Measurements from ENCODE around the gene RAD51B.
"Not testable (repeated sequence)": the region's sequence is repeated elsewhere in the genome, so short reads cannot be mapped to it uniquely, and the experiment has no call there.

Gene RAD51B

DNA sequence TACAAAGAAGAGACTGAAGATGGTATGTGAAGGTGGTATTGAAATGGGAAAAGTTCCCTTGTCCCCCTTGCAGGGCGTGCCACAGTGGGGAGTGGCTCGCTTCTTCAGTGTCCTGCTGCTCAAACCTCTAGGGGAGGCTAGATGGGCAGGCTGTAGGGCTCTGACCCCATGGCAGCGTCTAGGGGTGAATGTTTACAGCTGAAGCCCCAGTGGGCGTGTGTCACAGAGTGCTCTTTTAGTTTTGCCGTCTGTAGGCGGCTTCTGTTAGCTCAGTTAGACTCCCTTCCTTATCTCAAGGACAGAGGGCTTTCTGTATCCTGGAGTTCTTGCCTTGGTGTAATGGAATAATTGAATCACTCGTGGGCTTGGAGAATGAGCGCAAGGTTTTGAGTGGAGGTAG lies 266.2 kb downstream of the RAD51B start:
- DNase-seq: no peak

- DNase-seq: no peak
These were observed 268.9 kb downstream of the RAD51B start for GRCh38 chr14:68088451-68088854.

DNA sequence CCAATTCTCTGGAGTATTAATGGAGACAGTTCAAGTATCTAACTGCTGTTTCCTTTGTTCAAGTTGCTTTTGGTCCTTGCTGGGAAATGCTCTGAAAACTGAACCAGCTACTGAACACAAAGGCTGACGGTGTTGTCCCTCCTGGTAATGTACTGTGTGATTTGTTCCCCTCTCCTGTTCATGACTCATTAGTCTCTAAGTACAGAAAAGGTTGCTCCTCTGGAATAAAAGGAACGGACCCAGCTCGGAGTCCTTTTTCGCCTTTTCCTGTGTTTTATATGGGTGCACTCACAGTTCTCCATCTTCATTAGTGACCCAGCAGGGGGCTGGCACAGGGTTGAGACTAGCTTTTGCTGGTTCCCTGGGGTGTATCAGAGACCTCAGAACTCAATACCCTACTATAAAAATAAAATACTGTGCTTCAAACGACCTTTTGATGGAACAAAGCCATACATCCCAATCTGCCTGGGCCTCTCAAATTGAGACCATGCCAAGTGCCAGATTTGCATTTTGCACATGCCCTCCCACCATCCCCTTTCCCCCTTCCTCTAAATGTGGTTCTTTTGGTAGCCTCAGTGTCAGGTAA lies 269.7 kb downstream of the RAD51B start:
- no peak for DNase-seq

DNA sequence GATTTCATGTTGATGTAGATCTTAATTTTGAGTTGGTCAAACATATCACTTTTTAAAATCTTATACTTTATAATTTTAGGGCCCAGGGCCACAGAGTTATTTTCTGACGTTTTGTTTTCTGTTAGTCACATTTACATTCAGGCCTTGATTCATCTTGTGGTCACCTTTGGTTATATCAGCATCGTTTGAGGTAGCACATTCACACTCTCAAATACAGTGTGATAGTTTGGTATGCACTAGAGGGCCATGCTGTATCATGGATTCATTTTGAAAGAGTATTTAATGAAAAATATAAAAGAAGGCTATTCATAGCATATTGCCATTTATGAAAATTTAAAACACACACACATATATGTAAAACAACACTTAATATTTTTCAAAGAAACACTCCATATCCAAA lies 274.6 kb downstream of the RAD51B start:
- DNase-seq: no peak

DNA sequence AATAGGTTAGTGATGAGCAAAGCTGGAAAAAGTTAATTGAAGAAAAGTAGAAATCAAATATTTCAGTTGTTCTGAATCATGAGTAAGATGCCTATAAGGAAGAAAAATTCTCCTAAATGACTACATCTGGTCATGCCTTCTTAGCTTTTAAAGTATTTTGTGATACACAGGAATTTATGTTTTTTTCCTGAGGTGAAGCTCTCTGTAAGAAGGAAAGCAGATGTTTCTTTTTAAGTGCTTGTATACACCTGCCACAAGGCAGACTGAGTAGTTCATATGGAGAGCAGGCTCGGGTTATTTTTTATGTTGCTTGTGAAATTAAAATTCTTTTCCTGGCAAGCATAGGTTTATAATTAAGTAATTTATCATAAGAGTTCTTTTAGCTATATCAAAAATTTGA lies 275.2 kb downstream of the RAD51B start:
- no peak for DNase-seq

DNA sequence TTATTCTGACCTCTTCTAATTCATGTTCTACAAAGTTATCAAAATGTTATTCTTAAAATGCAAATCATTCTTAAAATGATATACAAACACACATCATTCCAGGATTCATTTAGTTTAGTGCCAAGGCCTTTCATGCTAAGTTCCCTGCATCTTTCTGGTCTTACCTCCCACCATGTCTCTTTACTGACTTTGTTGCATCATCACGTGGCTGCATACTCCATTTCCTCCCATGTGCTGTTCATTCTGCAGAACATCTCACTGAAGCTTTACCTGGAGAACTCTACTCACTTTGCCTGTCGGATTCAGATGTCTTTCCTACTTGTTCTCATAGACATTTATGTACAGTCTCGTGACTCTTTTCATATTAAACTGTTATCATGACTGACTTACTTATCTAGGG lies 278.1 kb downstream of the RAD51B start:
- DNase-seq: no peak

DNA sequence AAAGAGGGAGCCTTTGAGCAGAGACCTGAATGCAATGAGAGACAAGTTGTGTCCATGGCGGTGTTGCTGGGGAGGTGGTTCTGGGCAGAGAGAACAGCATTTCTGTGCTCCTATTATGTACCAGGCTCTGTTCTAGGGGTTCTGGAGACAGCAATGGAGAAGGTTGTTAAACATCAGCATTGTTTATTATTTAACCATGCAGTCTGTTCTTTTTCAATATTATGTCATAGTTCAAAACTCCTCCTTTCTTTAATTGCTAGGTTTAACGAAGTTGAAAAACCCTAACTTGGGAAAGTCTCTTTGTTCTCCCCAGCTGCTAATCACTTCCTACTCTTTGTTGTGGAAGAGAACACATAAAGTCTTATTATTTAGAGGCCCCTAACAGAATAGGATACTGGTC lies 279.3 kb downstream of the RAD51B start:
- DNase-seq: no peak

DNA sequence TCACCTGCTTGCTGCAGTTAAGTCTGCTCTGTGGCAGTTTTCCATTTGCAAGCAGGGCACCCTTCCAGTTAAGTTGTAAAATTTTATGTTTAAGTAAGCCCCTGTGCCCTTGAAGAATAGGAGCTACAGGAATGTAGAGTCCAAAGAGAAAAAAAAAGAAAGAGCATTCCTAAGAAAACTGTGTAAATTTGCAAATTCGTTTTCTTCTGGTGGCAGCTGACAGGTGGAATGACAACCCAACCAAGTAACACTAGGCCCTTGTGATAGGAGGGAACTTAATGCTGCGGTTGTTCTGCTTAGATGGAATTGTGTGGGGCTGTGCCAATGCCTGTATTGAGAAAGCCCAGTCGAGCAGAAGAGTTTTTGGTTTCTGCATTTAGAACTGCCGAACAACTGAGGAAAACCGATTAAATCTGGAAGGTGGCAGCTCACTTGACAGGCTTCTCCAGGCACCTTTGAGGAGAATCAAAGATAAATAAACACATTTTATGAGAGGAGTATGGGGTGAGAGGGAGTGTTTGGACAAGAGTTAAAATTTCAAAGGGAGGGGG lies 280.0 kb downstream of the RAD51B start:
- DNase-seq: no peak

- DNase-seq: not testable (repeated sequence)
These were observed 282.2 kb downstream of the RAD51B start for GRCh38 chr14:68101715-68102301.

DNA sequence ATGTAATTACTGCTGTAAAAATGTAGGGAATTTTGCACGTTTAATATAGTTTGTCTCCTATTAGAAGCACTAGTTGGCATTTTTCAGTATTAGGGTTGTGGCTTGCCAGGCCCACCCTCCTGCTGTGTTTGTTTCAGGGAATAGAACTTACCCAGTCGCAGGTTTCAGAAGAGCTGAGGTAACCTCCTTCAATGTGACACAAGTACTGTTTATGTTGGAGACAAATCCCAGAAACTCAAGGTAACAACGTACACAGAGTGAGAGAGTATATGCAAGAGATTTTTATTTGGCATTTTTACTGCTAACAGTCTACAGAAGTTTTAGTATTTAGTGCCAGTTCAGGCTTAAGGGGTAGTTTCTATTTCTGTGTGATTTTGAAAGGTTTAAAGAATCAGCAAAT lies 284.3 kb downstream of the RAD51B start:
- no peak for DNase-seq

GRCh38 chr14:68104518-68104917 lies 284.9 kb downstream of the RAD51B start:
- no peak for DNase-seq

DNA sequence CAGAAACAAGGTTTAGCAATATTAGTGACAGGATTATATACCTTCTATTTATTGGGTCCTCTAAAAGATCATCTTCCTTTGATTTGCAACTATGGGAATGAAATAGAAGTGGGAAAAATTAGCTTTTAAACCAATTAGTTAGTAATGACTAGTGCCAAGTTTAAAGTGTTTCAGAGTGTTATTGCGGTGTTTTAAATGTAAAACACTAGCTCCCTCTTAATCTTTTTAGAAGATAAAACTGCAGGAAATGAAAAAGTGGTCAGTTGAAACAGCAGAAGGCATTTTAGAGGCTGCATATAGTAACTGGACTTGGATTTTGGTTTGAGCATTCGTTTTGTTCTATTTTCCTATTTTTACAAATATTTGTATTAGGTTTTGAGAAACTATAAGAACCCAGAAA lies 286.2 kb downstream of the RAD51B start:
- no peak for DNase-seq

GRCh38 chr14:68106456-68106855 lies 286.9 kb downstream of the RAD51B start:
- no peak for DNase-seq

- DNase-seq: no peak
These were observed 287.3 kb downstream of the RAD51B start for GRCh38 chr14:68106905-68107304.

GRCh38 chr14:68109132-68109900 lies 289.7 kb downstream of the RAD51B start:
- no peak for DNase-seq

- no peak for DNase-seq
These were observed 291.7 kb downstream of the RAD51B start for GRCh38 chr14:68111097-68111852.

GRCh38 chr14:68111853-68112270 lies 292.3 kb downstream of the RAD51B start:
- DNase-seq: no peak

DNA sequence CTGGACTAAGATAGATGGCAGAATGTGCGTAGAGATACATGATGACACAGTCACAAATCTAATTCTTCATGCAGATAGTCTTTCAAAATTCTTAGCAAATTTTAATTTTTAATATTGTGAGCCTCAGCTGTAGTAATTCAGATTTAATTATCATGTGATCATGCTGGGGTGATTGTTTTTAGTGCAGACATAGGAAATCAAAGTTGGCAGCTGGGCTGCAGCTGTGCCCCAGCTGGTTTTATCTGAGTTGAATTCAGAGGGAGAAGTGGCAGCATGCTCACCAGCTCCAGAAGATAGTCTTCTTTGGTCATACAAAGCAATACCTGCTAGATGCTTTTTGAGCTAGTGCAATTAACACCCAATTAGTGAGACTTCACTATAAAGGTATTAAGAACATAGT lies 292.9 kb downstream of the RAD51B start:
- DNase-seq: no peak

- no peak for DNase-seq
These were observed 293.9 kb downstream of the RAD51B start for GRCh38 chr14:68113343-68113930.

DNA sequence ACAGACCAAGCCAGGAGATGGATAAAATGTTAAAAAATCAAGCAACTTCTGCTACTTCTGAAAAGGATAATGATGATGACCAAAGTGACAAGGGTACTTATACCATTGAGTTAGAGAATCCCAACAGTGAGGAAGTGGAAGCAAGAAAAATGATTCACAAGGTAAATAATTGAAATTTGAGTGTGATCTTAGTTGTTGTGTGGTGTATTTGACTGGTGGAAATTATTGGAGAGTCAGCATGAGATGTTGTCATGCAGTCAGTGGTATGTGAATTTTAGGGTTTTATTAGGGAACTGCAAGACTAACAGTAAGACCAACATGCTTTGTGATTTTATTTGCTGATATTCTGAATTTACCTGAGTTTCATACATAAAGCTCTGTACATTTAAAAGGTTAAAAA lies 296.4 kb downstream of the RAD51B start:
- not testable (repeated sequence) for DNase-seq

GRCh38 chr14:68122651-68123050 lies 303.1 kb downstream of the RAD51B start:
- no peak for DNase-seq

DNA sequence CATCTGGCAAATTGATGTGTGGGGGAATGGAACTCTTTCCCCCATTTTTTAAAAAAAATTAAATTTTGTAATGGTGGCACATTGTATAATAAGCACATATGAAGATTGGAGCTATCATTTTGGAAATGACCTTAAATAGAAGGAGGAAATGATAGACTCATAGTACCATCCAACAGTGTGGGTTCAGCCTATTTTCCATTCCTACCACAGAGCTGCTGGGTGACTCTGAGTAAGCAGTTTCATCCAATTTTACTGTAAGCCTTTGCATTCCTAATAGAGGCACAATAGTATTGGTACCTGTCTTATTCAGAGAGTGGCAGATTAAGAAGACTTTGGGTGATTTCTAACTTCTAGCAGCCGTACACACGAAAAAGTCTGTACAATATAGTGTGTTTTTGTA lies 304.5 kb downstream of the RAD51B start:
- no peak for DNase-seq

All from stimulated activated CD4-positive, alpha-beta T cell treated with anti-CD3 and anti-CD28 coated beads, Interleukin-4, amount 100 ng/mL, for 1 hour (primary cell).